ENCODE measurements around the gene GP1BB. TPM values are rescaled to one million over a fixed set of nuclear protein-coding genes. Genes with fewer than 3 reads are reported as not detected.

GP1BB gene
- total RNA-seq, 1 donor from 2014 or later: not detected

- intact Hi-C loops (cut with micrococcal nuclease): no loop called here
These were observed 31.4 kb downstream of the GP1BB start for GRCh38 chr22:19754701-19755144.

DNA sequence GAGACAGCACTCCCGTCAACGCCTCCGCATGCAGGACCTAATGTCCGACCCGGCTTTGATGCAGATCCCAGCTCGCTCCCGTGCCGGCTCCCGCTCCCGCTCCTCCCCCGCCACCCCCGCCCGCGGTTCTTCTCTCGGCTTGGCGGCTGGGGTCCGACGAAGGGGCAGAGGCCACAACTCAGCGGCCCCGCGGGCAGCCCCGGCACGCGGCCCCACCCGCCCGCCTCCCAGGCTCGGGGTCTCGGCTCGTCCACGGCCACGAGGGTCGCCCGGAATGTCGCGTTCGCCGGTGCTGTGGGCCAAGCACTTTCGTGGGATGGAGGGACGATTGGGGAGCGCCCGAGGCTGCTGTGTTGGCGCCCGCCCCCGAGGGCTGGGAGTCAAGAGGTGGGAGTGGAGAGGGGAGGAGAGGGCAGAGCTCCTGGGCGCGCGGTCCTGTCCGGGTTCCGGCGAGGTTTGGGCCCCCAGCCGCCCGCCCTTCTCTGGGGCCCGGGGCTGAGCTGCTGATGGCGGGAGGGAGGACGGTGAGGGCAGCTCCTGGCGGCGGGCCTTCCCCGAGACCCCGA lies 31.9 kb downstream of the GP1BB start:
- intact Hi-C loops (cut with micrococcal nuclease): no loop called here

- intact Hi-C loops (cut with micrococcal nuclease): loop anchor here (1.0 kb wide), 3 partner anchors 26 to 154 kb away; no protein-coding TSS in a partner anchor
These were observed 32.5 kb downstream of the GP1BB start for GRCh38 chr22:19755722-19756287.

DNA sequence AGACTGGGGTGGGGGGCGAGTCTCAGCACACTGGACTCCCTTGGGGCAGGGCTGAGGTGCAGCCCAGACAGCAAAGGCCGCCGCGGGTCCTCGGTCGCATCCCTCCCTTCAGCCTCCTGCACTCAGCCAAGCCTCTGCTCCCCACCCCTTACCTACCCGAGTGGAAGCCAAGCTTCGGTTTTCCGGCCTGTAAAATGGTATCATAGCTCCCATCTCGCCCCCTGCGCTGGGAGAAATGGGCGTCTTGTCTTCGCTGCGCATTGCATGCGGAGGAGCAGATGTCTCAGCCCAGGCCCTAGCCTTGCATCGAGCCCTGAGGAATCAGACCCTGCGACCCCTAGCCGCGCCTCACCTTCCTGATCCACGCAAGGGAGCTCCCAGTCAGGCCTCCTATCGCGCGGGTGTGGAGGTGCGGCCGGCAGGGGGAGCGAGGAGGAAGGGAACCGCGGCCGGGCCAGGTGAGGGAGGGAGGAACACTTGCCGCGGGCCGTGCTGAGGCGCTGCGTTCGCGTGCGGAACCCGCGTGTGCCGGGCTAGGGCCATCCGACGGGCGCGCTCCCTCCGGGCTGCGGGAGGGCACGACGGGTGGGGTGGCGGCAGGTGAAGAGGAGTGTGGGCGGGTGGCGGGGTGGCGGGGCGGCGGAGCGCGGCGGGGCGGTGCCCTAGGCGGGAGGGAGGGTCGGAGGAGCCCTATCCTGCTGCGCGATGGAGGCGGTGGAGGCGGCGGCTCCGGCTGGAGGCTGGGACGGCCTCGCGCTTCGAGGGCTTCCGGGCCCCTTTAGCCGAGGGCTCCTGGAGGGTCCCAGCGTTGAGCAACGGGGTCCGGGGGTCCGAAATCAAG lies 33.2 kb downstream of the GP1BB start:
- intact Hi-C loops (cut with micrococcal nuclease): loop anchor here (1.0 kb wide), 3 partner anchors 26 to 154 kb away; no protein-coding TSS in a partner anchor

GRCh38 chr22:19757140-19757984 lies 34.0 kb downstream of the GP1BB start:
- intact Hi-C loops (cut with micrococcal nuclease): no loop called here

DNA sequence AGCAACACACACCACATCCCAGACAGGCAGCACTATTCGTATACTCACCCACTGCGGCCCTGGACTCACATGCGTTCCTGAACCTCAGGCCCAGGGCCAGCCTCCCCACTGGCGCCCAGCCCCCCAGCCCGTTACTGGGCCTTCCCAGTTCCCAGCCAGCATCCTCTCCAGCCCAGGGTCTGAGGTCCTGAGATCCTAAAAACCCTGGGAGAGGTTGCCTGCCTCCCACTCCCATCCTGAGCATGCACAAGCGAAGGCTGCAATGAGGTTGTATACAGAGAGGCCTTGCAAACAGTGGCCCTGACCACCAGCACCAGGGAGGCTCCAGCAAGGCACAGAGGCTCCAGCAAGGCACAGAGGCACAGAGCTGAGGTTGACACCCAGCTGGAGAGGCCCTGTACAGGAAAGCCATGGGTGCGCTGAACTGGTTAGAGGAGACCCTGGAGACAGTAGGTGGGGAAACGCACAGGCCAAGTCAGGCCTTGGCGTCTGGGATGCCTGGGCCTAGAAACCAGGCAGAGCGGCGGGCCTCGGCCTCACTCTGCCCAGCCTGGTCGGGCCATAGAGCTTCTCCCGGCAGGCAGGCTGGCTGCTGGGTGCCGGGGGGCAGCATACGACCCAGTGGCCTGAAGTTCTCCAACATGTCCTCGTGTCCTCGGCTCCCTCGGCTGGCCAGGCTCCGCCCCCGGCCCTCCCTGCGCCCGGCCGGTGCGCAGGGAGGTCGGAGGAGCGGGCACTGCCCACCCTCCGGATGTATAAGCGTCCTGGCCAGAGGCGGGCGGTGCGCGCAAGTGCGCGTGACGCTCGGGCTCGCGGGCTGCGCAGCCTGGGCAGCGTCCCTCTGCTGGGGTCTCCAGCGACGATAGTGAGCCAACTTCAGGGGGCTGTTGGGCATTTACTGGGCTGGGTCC lies 34.9 kb downstream of the GP1BB start:
- intact Hi-C loops (cut with micrococcal nuclease): no loop called here

DNA sequence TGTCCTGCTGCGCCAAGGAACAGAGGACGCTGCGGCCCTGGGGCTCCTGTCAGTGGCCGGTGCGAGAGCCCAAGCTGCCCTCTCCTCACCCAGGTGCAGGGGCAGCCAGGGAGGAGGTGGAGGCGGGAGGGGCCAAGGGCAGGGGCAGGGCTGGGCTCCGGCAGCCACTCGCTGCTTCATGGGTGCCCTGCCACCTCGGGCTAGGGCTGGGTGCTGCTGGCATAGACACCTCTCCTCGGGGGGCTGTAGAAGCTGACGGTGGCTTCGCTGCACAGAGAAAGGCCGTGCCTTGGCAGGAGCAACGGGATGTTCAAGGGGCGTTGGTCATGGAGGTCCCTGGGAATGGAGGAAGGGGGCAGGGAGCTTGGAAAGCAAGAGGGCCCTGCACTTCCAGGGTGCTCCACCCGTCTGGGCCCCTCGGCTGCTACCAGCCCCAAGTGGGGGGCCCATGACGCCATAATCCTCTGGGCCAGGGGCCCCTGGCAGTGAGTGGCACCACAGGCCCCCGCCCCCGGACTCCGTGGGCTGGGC lies 35.6 kb downstream of the GP1BB start:
- intact Hi-C loops (cut with micrococcal nuclease): no loop called here

DNA sequence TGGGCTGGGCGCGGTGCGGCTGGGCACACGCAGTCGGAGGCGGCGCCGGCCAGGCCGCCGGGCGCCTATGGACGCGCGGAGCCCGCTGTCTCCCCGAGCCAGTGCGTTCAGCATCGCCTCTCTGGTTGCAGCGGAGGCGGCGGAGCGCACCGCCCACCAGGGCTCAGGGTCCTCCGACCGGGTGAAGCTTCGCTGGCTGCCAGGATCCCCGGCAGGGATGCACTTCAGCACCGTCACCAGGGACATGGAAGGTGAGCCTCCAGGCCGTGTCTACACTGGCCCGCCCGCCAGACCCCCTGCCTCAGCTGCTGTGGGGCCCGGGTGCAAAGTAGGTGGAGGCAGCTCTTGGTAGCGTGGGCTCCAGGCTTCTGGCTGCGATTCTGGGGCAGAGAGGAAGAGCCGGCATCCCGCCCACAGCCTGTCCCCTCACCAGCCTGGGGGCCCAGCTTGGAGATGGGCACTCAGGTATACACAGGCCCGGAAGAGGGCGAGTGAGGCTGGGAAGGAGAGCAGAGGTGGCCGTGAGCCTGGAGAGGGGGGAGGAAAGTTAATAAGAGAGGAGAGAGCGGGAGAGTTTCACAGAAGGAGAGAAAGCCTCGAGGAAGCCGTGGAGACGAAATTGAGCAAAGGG lies 36.2 kb downstream of the GP1BB start:
- intact Hi-C loops (cut with micrococcal nuclease): no loop called here

DNA sequence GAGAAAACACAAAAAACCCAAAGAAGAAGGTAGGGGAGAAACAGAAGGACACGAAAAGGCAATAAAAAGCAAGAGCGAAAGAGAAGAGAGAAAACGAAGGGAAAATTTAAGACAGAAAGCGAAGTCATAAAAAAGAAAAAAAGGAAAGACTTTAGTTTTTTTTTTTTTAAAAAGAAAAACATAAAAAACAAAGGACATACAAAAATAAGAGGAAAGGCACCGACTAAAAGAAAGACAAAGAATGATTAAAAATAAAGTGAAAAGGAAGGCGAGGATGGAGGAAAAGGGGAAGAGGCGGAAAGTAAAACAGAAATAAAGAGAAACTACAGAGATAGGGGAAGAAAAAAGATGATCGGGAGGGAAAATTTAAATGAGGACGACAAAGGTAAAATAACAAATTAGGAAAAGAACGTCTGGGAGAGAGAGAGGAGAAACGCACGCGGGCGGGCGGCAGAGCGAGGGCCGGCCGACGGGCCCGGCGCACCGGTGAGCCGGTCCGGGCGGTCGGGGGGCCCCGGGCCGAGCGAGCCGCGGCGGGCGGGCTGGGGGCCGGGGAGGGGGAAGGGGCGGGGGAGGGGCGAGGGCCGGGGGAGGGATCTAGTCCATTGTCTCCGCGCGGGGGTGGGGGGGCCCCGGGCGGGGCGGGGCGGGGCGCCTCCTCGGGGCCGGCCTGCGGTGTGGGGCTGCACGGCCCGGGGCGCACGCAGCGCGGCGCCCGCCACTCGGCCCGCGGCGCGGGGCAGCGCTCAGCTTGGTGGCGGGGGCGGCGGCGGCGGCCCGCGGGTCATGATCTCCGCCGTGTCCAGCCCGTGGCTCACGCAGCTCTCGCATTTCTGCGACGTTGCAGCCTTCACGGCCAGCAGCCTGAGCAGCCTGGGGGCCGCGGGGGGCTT lies 37.0 kb downstream of the GP1BB start, which contains the start of gene TBX1:
Gene TBX1, plus strand, starts transcription at position 721 of the 893 bp plus-strand sequence. Its CDS starts 66 bp downstream, at position 787.
- intact Hi-C loops (cut with micrococcal nuclease): no loop called here

DNA sequence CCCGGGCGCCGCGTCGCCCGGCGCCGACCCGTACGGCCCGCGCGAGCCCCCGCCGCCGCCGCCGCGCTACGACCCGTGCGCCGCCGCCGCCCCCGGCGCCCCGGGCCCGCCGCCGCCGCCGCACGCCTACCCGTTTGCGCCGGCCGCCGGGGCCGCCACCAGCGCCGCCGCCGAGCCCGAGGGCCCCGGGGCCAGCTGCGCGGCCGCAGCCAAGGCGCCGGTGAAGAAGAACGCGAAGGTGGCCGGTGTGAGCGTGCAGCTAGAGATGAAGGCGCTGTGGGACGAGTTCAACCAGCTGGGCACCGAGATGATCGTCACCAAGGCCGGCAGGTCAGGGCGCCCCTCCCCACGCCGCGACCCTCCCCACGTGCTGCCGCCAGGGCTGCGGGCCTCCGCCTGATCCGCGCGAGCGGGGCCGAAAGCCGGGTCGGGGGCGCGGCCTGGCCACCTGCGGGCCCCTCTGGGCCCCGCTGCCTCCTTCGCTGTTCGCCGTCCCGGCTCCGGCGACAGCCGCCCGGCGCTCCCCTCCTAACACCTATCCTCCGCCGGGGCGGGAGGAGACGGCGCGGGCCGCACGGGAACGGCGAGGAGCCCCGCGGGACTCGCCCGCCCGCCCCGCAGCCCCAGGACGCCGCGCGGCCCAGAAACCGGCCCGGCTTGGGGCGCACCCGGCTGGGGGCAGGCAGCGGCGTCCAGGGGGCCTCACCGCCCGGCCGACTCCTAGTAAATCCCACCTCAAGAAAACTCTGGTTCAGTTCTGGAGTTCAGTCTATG lies 37.8 kb downstream of the GP1BB start:
- intact Hi-C loops (cut with micrococcal nuclease): no loop called here

GRCh38 chr22:19761725-19762567 lies 38.6 kb downstream of the GP1BB start:
- intact Hi-C loops (cut with micrococcal nuclease): no loop called here

DNA sequence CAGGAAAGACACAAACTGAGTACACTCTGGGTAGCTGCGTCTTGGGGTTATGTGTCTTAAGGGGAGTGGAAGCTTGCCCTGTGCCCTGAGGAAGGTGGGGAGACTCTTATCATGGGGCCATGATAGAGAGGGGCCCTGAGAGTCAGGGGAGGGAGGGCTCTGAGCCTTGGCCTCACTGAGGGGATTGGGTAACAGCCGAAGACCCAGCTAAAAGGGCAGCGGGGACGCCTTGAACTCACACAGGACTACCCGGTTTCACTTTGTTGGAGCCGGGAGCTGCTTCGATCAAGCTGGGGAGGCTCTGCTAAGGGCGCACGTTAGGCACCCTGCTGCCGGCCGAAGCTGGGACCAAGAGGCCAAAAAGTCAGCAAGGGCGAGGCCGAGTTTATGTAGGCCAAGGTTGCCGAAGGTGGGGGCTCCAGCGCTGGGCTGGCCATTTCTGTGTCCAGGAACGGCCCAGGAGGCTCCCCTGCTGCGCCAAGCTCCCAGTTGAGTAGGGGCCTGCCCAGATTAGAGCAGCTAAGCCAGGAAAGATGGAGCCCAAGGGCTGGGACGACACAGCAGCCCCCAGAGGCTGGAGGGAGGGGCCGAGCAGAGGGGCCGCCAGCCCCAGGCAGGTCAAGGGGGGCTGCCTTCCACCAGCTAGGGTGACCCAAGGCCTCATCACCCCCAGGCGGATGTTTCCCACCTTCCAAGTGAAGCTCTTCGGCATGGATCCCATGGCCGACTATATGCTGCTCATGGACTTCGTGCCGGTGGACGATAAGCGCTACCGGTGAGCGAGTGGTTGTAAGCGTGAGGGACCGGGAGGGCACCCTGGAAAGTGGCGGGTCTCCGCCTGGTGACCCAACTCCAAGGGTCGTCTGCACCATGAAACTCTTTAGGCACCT lies 39.5 kb downstream of the GP1BB start:
- intact Hi-C loops (cut with micrococcal nuclease): no loop called here

DNA sequence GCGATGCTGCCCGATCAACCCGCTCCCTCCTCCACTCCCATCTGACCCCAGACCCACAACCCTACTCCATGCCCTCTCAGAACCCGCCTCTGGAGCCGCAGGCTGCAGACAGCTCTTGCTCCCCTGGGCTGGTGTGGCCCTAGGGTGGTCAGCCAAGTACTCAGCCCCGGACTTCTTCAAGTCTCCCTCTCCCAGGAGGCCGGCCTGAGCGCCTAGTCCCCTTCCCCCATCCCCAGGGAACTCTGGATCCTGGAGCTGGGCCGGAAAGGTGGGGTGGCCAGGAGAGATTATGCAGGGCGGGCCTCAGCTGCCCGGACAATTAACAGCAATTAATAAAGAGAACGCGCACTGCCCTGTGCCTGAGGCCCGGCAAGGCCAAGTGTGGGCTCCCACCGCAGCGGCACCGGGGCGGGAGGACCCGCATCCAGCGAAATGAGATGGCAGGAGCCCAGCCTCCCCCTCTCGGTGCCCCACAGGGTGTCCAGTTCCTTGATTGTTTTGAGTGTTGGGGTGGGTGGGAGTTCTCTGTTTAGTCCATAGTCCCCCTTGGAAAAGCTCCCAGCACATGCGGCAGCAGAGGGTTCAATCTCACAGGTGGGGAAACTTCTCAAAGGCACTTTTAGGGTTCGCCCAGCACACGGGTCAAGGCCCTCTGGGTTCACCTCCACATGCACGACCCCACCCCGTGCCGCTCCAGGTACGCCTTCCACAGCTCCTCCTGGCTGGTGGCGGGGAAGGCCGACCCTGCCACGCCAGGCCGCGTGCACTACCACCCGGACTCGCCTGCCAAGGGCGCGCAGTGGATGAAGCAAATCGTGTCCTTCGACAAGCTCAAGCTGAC lies 40.3 kb downstream of the GP1BB start:
- intact Hi-C loops (cut with micrococcal nuclease): no loop called here

GRCh38 chr22:19764299-19764593 lies 40.9 kb downstream of the GP1BB start:
- intact Hi-C loops (cut with micrococcal nuclease): no loop called here

Measured in T-helper 1 cell treated with Interleukin-12 subunit alpha and Interleukin-12 subunit beta and Interleukin-4 antibody, amounts not matched to agents 30 ng/mL and 1 ng/mL, for 36 hours (primary cell).